GM23338 (cell line): ENCODE results near the gene SORBS1. TPM values are rescaled to one million over a fixed set of nuclear protein-coding genes. Genes with fewer than 3 reads are reported as not detected.

Experiments used
- CREB1 ChIP-seq: fragments of 250-450 bp; sonication (Bioruptor Pico); IDR thresholded peaks from 2 replicates; pipeline ENCODE4 v1.5.0; 2020; ENCODE audit warnings: low read depth, mild to moderate bottlenecking, moderate library complexity
- CTCF ChIP-seq, 2 experiments: fragments of 200-600 bp in 1 of 2; sonication (generic) in 1 of 2; conservative IDR thresholded peaks; 2 replicates each; pipeline versions ENCODE4 v1.5.1 to v1.6.1; 2016 to 2017; ENCODE audit warnings: antibody characterized with exemption in 2 of 2, low read depth in 2 of 2, mild to moderate bottlenecking in 2 of 2, moderate library complexity in 1 of 2
- EZH2phosphoT487 ChIP-seq: fragments of 200-600 bp; sonication (generic); IDR thresholded peaks from one replicate; pipeline ENCODE4 v1.8.1; 2018; ENCODE audit warnings: antibody characterized with exemption; ENCODE audit not compliant: unreplicated experiment
- JUNB ChIP-seq: IDR thresholded peaks from one replicate; pipeline ENCODE4 v1.6.1; 2016; ENCODE audit warnings: antibody characterized with exemption; ENCODE audit not compliant: unreplicated experiment
- NANOG ChIP-seq: IDR thresholded peaks from 2 replicates; pipeline ENCODE4 v1.6.1; 2016; ENCODE audit warnings: antibody characterized with exemption, borderline replicate concordance
- POLR2AphosphoS5 ChIP-seq: IDR thresholded peaks from 2 replicates; pipeline ENCODE4 v1.6.1; 2016; ENCODE audit warnings: antibody characterized with exemption, low read depth
- REST ChIP-seq: IDR thresholded peaks from one replicate; pipeline ENCODE4 v1.6.1; 2018; ENCODE audit warnings: antibody characterized with exemption; ENCODE audit not compliant: unreplicated experiment
- STAT1 ChIP-seq: IDR thresholded peaks from one replicate; pipeline ENCODE4 v1.6.1; 2016; ENCODE audit warnings: antibody characterized with exemption; ENCODE audit not compliant: unreplicated experiment
- ZNF462 ChIP-seq: fragments of 250-450 bp; sonication (Bioruptor Pico); IDR thresholded peaks from 2 replicates; pipeline ENCODE4 v1.5.0; 2020; ENCODE audit warnings: mild to moderate bottlenecking, moderate library complexity
- polyA plus RNA-seq: library from polyadenylated mRNA; unstranded; fragments of >200 nt; fragmentation: Nextera tagmentation; extraction: Ambion mirVana; gene quantifications from 2 replicates; pipeline ENCODE4 v1.2.1, GENCODE V29; 2016
- total RNA-seq: library from RNA; depleted of rRNA; stranded (reverse); fragments of >200 nt; shearing (Covaris generic); gene quantifications from 2 replicates; pipeline ENCODE4 v1.2.3, GENCODE V29; 2014
- TF ChIP-seq, protein P1 (sequence below): IDR thresholded peaks from 2 replicates; pipeline ENCODE4 v1.6.1; 2016; ENCODE audit warnings: antibody characterized with exemption

Gene SORBS1
- total and polyA plus RNA-seq, 2 experiments from 2014 or later: 47.7 to 51.5 TPM

- TF ChIP-seq ZNF462 (CRISPR knock-in tag) (no peak), NANOG (no peak), REST (no peak), CREB1 (no peak), CTCF (conservative IDR thresholded peaks at IDR 0.05; ENCODE audit: low read depth in 2 of 2) (no peak), JUNB (no peak), STAT1 (no peak), EZH2phosphoT487 (no peak), POLR2AphosphoS5 (no peak)
- TF ChIP-seq, protein P1, sequence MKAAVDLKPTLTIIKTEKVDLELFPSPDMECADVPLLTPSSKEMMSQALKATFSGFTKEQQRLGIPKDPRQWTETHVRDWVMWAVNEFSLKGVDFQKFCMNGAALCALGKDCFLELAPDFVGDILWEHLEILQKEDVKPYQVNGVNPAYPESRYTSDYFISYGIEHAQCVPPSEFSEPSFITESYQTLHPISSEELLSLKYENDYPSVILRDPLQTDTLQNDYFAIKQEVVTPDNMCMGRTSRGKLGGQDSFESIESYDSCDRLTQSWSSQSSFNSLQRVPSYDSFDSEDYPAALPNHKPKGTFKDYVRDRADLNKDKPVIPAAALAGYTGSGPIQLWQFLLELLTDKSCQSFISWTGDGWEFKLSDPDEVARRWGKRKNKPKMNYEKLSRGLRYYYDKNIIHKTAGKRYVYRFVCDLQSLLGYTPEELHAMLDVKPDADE: no peak
These were observed 254.9 kb downstream of the SORBS1 start (continued) for GRCh38 chr10:95306318-95306650.
